ENCODE results near the gene SNX11.

SNX11 gene

DNA sequence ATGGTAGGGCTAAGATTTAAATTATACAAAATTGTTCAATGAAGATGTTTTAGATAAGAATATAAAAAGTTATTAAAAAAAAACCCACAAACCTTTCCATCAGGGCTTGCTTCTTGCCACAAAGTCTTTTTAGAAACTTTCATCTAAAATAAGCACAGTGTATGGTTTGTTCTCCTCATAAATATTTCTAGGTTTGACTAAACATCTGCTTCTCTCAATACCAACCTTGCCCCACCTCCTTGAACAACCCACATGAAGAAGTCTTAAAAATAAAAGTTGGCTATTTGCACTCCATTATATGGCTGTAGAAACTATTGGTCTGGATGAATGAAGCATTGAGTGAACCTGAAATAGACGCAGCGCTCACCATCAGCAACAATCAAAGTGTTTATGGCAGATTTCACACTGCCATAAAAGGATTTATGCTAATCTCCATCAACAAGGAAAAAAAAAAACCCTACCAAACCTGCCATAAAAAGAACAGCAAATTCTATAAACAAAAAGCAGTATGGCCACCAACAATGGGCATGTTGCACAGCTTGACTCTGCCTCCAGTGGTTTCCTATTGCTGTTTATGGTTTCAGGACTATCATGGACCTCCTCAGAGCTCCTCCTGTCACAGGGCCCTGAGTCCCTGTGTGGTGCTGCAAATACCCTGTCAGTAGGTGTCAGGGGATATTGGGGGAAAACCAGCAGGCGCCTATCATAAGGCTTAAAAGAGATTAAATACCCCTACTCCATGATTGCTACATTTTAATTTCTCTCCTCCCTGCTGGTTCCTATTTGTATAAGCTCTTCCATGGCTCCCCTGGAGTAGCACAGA, 37.6 kb downstream of the SNX11 start:
- TF ChIP-seq CTCF (IDR thresholded peaks at IDR 0.05; ENCODE audit: borderline replicate concordance, extremely low read depth, low read length, poor library complexity, severe bottlenecking) (no peak), EZH2 (IDR thresholded peaks at IDR 0.05; ENCODE audit: borderline replicate concordance, low read depth, low read length, severe bottlenecking) (no peak)
- no peak for ATAC-seq (ENCODE audit: insufficient read depth, low read depth)
- Histone ChIP-seq H3K4me3 (ENCODE audit: low read depth in 1 of 2, low read length in 2 of 2) (no peak overlapping the region), H3K27ac (ENCODE audit: low read length) (no peak overlapping the region), H3K4me2 (ENCODE audit: insufficient read depth, low read length) (no peak overlapping the region), H2AFZ (ENCODE audit: low read depth, low read length) (no peak overlapping the region), H3K4me1 (ENCODE audit: insufficient read depth, low read length) (no peaks in the 10 kb centered on the region), H3K79me2 (ENCODE audit: insufficient read depth, low read length) (no peaks in the 10 kb centered on the region), H3K27me3 (ENCODE audit: insufficient read depth, low read length, poor library complexity) (peaks cover 66% of the 10 kb centered on the region), H3K9ac (ENCODE audit: low read depth, low read length) (no peak overlapping the region), H3K36me3 (ENCODE audit: insufficient read depth, low read length) (no peaks in the 10 kb centered on the region), H3K9me3 (ENCODE audit: insufficient read depth, low read length, severe bottlenecking) (no peaks in the 10 kb centered on the region), H4K20me1 (ENCODE audit: insufficient read depth, low read length) (no peaks in the 10 kb centered on the region)
- no peak for DNase-seq

GRCh38 chr17:48148029-48148770, 40.6 kb downstream of the SNX11 start:
- no peaks in the 10 kb centered on the region for H3K4me1 ChIP-seq (ENCODE audit: insufficient read depth, low read length)

DNA sequence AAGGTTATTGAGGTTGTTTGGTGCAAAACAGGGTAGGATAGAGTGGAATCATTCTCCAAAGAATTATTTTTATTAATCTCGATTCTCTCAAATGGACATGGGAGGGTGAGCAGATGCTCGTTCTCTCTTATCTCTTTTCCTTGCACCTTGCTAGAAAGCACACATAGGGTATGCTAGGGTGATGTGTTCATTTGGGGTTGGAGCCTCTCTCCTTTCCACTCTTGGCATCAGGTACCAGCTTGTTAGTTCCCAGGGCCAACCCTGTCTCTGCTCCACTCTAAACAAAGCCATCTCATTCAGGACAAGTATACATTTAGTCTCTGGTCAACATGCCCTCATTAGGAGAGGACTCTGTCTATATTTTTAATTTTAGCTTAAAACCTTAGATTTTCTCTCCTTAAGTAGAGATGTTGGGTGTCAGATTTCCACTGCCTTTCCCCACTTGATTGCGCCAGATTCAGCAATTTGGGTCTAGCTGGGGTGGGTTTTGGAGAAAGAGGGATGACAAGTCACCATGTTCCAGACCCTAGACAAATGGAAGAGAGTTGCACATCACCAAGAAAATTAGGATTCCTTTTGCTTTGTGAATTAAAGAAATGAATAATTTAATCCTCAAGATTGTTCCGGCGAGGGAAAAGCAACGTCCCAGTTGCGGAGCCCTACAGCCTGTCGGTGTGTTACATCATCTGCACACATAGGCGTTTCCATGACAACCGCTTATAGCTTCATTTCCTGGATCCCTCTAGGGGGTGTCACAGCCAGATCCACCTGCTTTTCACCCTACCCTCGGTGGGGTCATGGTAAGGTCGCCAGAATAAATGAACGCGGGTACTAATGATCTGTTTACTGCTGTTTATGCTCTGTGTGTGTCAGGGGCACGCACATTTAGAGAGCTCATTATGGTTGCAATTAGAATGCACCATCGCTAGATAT, 41.6 kb downstream of the SNX11 start:
- Histone ChIP-seq H3K9ac (ENCODE audit: low read depth, low read length) (no peak overlapping the region), H3K4me2 (ENCODE audit: insufficient read depth, low read length) (no peak overlapping the region), H4K20me1 (ENCODE audit: insufficient read depth, low read length) (0 out of 2 replicates have a peak, but pooled peaks cover 3% of the 10 kb centered on the region), H3K27ac (ENCODE audit: low read length) (no peak overlapping the region), H2AFZ (ENCODE audit: low read depth, low read length) (no peak overlapping the region), H3K9me3 (ENCODE audit: insufficient read depth, low read length, severe bottlenecking) (no peaks in the 10 kb centered on the region), H3K27me3 (ENCODE audit: insufficient read depth, low read length, poor library complexity) (peaks cover 71% of the 10 kb centered on the region), H3K36me3 (ENCODE audit: insufficient read depth, low read length) (no peaks in the 10 kb centered on the region), H3K4me1 (ENCODE audit: insufficient read depth, low read length) (no peaks in the 10 kb centered on the region), H3K4me3 (ENCODE audit: low read depth in 1 of 2, low read length in 2 of 2) (no peak overlapping the region), H3K79me2 (ENCODE audit: insufficient read depth, low read length) (no peaks in the 10 kb centered on the region)
- TF ChIP-seq CTCF (IDR thresholded peaks at IDR 0.05; ENCODE audit: borderline replicate concordance, extremely low read depth, low read length, poor library complexity, severe bottlenecking) = no peak
- TF ChIP-seq EZH2 (IDR thresholded peaks at IDR 0.05; ENCODE audit: borderline replicate concordance, low read depth, low read length, severe bottlenecking) = no peak
- DNase-seq (no peak), ATAC-seq (ENCODE audit: insufficient read depth, low read depth) (no peak)

More at GRCh38 chr17:48148029-48148770, 40.6 kb downstream of the SNX11 start:
- Histone ChIP-seq H3K9ac (ENCODE audit: low read depth, low read length) (no peak overlapping the region), H2AFZ (ENCODE audit: low read depth, low read length) (no peak overlapping the region), H3K36me3 (ENCODE audit: insufficient read depth, low read length) (no peaks in the 10 kb centered on the region), H3K27ac (ENCODE audit: low read length) (no peak overlapping the region), H3K4me3 (ENCODE audit: low read depth in 1 of 2, low read length in 2 of 2) (no peak overlapping the region), H3K9me3 (ENCODE audit: insufficient read depth, low read length, severe bottlenecking) (no peaks in the 10 kb centered on the region), H3K79me2 (ENCODE audit: insufficient read depth, low read length) (no peaks in the 10 kb centered on the region), H3K27me3 (ENCODE audit: insufficient read depth, low read length, poor library complexity) (peaks cover 75% of the 10 kb centered on the region), H4K20me1 (ENCODE audit: insufficient read depth, low read length) (0 out of 2 replicates have a peak, but pooled peaks cover under 1% of the 10 kb centered on the region), H3K4me2 (ENCODE audit: insufficient read depth, low read length) (no peak overlapping the region)
- ATAC-seq (ENCODE audit: insufficient read depth, low read depth) = no peak
- no peak for DNase-seq
- TF ChIP-seq CTCF (IDR thresholded peaks at IDR 0.05; ENCODE audit: borderline replicate concordance, extremely low read depth, low read length, poor library complexity, severe bottlenecking) (no peak), EZH2 (IDR thresholded peaks at IDR 0.05; ENCODE audit: borderline replicate concordance, low read depth, low read length, severe bottlenecking) (peak; percentile 28)
